ENCODE results near the gene MARCHF7.
"Not testable (repeated sequence)": the region's sequence is repeated elsewhere in the genome, so short reads cannot be mapped to it uniquely, and the experiment has no call there.

Gene MARCHF7

GRCh38 chr2:159722580-159722979 lies 10.3 kb downstream of the MARCHF7 start:
- FAIRE-seq, result no peak

- not testable (repeated sequence) for FAIRE-seq
Measured at GRCh38 chr2:159724795-159725572, 12.7 kb downstream of the MARCHF7 start.

- no peak for FAIRE-seq
Measured at GRCh38 chr2:159725713-159726112, 13.4 kb downstream of the MARCHF7 start.

- FAIRE-seq, result no peak
Measured at GRCh38 chr2:159728629-159729028, 16.3 kb downstream of the MARCHF7 start.

- FAIRE-seq, result no peak
Measured at GRCh38 chr2:159735648-159736047, 23.3 kb downstream of the MARCHF7 start.

GRCh38 chr2:159736048-159736447 lies 23.7 kb downstream of the MARCHF7 start:
- no peak for FAIRE-seq

- no peak for FAIRE-seq
Measured at GRCh38 chr2:159737292-159737916, 25.1 kb downstream of the MARCHF7 start.

GRCh38 chr2:159737917-159738296 lies 25.6 kb downstream of the MARCHF7 start:
- no peak for FAIRE-seq

- no peak for FAIRE-seq
Measured at GRCh38 chr2:159738509-159739390, 26.4 kb downstream of the MARCHF7 start.

- no peak for FAIRE-seq
Measured at GRCh38 chr2:159742846-159743245, 30.5 kb downstream of the MARCHF7 start.

GRCh38 chr2:159744363-159744762 lies 32.1 kb downstream of the MARCHF7 start:
- no peak for FAIRE-seq

GRCh38 chr2:159745237-159745636 lies 32.9 kb downstream of the MARCHF7 start:
- FAIRE-seq, result not testable (repeated sequence)

GRCh38 chr2:159748089-159748488 lies 35.8 kb downstream of the MARCHF7 start:
- no peak for FAIRE-seq

GRCh38 chr2:159750873-159751272 lies 38.6 kb downstream of the MARCHF7 start:
- no peak for FAIRE-seq

GRCh38 chr2:159753797-159754196 lies 41.5 kb downstream of the MARCHF7 start:
- FAIRE-seq, result no peak

- no peak for FAIRE-seq
Measured at GRCh38 chr2:159755014-159755413, 42.7 kb downstream of the MARCHF7 start.

GRCh38 chr2:159755788-159756187 lies 43.5 kb downstream of the MARCHF7 start:
- FAIRE-seq, result no peak

GRCh38 chr2:159758239-159758638 lies 45.9 kb downstream of the MARCHF7 start:
- peak; percentile 9 for FAIRE-seq

- no peak for FAIRE-seq
Measured at GRCh38 chr2:159758686-159759085, 46.4 kb downstream of the MARCHF7 start.

- FAIRE-seq, result no peak
Measured at GRCh38 chr2:159759577-159759976, 47.3 kb downstream of the MARCHF7 start.

GRCh38 chr2:159760326-159760725 lies 48.0 kb downstream of the MARCHF7 start:
- no peak for FAIRE-seq

- FAIRE-seq, result no peak
Measured at GRCh38 chr2:159762075-159762474, 49.8 kb downstream of the MARCHF7 start.
